ENCODE data around the gene ZNF548. TPM values are rescaled to one million over a fixed set of nuclear protein-coding genes. Genes with fewer than 3 reads are reported as not detected.
A peak's percentile ranks its signal among the peaks of the same experiment; 100 is the strongest.

ZNF548 gene
- total and polyA plus RNA-seq, 9 donors = 13.4 to 28.2 (median 23.7) TPM

DNA sequence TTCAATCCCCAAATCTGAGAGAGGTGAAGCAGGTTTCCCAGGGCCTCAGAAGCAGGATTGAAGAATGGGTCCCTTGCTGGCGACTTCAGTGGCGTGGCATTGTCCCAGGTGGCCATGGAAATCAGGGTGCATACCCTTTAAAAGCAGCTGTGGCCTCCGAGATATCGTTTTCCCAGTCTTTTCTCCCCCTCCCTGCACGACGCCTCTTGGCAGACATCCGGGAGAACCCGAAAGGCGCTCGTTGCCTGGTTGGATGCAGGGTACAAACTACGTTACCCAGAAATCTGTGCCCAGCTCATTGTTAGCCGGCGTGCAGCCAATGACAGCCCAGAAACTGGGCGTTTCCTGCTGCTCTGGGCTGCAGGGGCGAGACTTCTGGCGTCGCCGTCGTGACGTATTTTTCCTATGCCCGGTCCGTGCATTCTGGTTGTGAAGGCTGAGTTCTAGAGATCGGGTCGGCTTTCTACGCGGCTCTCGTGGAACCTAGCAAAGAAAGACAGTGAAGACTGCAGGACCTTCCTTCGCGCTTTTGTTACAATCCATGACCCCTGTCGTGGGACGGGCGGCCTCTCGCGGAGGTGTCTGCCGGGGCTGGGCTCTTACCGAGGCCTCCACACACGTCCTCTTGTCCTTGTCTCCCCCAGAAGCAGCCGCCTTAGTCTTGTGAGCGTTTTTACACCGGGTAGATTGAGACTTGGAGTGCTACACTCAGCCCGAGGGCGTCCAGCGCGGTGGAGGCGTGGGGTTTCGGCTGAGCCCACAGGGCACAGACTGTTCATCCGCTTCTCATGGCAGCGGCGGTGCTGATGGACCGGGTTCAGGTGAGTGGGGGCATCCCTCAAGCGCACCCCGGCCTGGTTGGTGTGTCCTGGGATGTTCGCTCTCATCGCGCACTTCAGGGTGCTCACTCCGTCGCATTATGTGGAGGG lies 38.5 kb upstream of the ZNF548 start, which contains the start of gene ZNF304:
ZNF304 (plus strand) TSS at position 395 of the 929 bp plus-strand sequence; CDS start at position 789, 394 bp downstream.
- H3K4me3 ChIP-seq = peak within 1 kb of the TSS; percentile 87
- DNase-seq = peak; percentile 89 to 93 (median 90)

DNA sequence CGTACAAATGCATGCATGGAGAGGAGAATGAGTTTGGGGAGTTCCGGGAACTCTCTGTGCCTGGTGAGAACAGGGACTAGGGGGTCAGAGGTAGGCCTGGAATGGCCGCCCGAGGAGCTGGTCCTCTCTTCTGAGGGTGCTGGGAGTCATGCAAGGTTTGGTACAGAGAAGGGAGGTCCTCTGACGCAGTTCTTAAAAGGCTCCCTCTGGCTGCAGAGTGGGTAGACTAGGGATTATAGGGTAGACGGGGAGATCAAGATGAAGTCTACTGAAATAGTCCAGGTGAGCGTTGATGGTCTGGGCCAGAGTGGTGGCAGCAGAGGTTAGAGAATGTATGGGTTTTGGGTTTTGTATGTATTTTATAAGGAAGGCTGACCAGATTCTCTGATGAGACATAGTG lies 37.8 kb upstream of the ZNF548 start:
- Histone ChIP-seq H3K4me3 (peak overlapping the region; percentile 87), H3K27me3 (no peaks in the 10 kb centered on the region), H3K27ac (no peak overlapping the region), H3K4me1 (ENCODE audit: insufficient read depth) (peaks cover 5% of the 10 kb centered on the region), H3K9me3 (peaks cover 10 to 45% of the 10 kb centered on the region in 2 donors), H3K36me3 (peaks cover 5% of the 10 kb centered on the region)
- TF ChIP-seq EP300 (IDR thresholded peaks at IDR 0.05) = no peak
- TF ChIP-seq, protein P1, sequence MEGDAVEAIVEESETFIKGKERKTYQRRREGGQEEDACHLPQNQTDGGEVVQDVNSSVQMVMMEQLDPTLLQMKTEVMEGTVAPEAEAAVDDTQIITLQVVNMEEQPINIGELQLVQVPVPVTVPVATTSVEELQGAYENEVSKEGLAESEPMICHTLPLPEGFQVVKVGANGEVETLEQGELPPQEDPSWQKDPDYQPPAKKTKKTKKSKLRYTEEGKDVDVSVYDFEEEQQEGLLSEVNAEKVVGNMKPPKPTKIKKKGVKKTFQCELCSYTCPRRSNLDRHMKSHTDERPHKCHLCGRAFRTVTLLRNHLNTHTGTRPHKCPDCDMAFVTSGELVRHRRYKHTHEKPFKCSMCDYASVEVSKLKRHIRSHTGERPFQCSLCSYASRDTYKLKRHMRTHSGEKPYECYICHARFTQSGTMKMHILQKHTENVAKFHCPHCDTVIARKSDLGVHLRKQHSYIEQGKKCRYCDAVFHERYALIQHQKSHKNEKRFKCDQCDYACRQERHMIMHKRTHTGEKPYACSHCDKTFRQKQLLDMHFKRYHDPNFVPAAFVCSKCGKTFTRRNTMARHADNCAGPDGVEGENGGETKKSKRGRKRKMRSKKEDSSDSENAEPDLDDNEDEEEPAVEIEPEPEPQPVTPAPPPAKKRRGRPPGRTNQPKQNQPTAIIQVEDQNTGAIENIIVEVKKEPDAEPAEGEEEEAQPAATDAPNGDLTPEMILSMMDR (IDR thresholded peaks at IDR 0.05) = no peak
- TF ChIP-seq POLR2A (IDR thresholded peaks at IDR 0.05) = no peak
- intact Hi-C loops (cut with DNase I) = no loop called here
- WGBS, 3 donors = 21 to 32% (median 22%) methylated on average over 7 of the region's 7 CpGs
- DNase-seq = no peak

More for the DNA sequence above, 38.5 kb upstream of the ZNF548 start, which contains the start of gene ZNF304:
- 1% methylated on average over 57 of the region's 57 CpGs for WGBS, 3 donors
- TF ChIP-seq, protein P1 (IDR thresholded peaks at IDR 0.05) = no peak
- TF ChIP-seq POLR2A (IDR thresholded peaks at IDR 0.05) (no peak), EP300 (IDR thresholded peaks at IDR 0.05) (no peak)
- Histone ChIP-seq H3K27ac (no peak within 1 kb of the TSS), H3K36me3 (peaks cover 3% of the 10 kb centered on the region), H3K4me1 (ENCODE audit: insufficient read depth) (peaks cover 5% of the 10 kb centered on the region), H3K27me3 (no peaks in the 10 kb centered on the region), H3K9me3 (peaks cover 10 to 38% of the 10 kb centered on the region in 2 donors)
- intact Hi-C loops (cut with DNase I) = no loop called here

DNA sequence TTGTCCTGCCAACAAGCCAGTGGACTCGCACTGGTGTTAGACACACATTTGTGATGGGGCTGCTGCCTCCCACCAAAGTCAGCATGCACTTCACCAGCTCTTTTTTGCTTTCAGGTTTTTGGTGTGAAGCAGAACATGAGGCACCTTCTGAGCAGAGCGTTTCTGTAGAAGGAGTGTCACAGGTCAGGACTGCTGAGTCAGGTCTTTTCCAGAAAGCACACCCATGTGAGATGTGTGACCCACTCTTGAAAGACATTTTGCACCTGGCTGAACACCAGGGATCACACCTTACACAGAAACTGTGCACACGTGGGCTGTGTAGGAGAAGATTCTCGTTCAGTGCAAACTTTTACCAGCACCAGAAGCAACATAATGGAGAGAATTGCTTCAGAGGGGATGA lies 33.7 kb upstream of the ZNF548 start:
- WGBS, 3 donors = 89 to 97% (median 95%) methylated on average over 4 of the region's 4 CpGs
- DNase-seq = no peak

DNA sequence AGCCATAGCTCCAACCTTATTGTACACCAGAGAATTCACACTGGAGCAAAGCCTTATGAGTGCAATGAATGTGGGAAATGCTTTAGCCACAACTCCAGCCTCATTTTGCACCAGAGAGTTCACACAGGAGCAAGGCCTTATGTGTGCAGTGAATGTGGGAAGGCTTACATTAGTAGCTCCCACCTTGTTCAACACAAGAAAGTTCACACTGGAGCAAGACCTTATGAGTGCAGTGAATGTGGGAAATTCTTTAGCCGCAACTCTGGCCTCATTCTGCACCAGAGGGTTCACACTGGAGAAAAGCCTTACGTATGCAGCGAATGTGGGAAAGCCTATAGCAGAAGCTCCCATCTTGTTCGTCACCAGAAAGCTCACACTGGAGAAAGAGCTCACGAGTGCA lies 32.2 kb upstream of the ZNF548 start:
- no peaks in the 10 kb centered on the region for H3K4me1 ChIP-seq (ENCODE audit: insufficient read depth)
- H3K4me3 ChIP-seq = no peak overlapping the region
- TF ChIP-seq, protein P1 (IDR thresholded peaks at IDR 0.05) = no peak
- no peaks in the 10 kb centered on the region for H3K27me3 ChIP-seq
- H3K9me3 ChIP-seq = peaks cover 10 to 62% of the 10 kb centered on the region in 2 donors
- WGBS, 3 donors = 92 to 98% (median 93%) methylated on average over 5 of the region's 5 CpGs
- no peak overlapping the region for H3K27ac ChIP-seq
- peaks cover 5% of the 10 kb centered on the region for H3K36me3 ChIP-seq
- DNase-seq = no peak
- intact Hi-C loops (cut with DNase I) = no loop called here

More for the DNA sequence above, 33.7 kb upstream of the ZNF548 start:
- Histone ChIP-seq H3K36me3 (peaks cover 5% of the 10 kb centered on the region), H3K27me3 (no peaks in the 10 kb centered on the region), H3K9me3 (peaks cover 10 to 65% of the 10 kb centered on the region in 2 donors), H3K4me1 (ENCODE audit: insufficient read depth) (peaks cover 5% of the 10 kb centered on the region), H3K4me3 (no peak overlapping the region), H3K27ac (no peak overlapping the region)
- TF ChIP-seq, protein P1 (IDR thresholded peaks at IDR 0.05) = no peak
- no peak for TF ChIP-seq EP300 (IDR thresholded peaks at IDR 0.05)
- no peak for TF ChIP-seq POLR2A (IDR thresholded peaks at IDR 0.05)
- intact Hi-C loops (cut with DNase I) = no loop called here
